HG03354 (cell line): ENCODE results near the gene CCDC200.
"Not testable (repeated sequence)": the region's sequence is repeated elsewhere in the genome, so short reads cannot be mapped to it uniquely, and the experiment has no call there.

ENCODE experiments used
- ATAC-seq: cut with Tn5 transposase; IDR thresholded peaks from one replicate; pipeline ENCODE4 v1.9.1; 2021; ENCODE audit warnings: mild to moderate bottlenecking; ENCODE audit not compliant: unreplicated experiment, poor library complexity, severe bottlenecking

The CCDC200 gene

DNA sequence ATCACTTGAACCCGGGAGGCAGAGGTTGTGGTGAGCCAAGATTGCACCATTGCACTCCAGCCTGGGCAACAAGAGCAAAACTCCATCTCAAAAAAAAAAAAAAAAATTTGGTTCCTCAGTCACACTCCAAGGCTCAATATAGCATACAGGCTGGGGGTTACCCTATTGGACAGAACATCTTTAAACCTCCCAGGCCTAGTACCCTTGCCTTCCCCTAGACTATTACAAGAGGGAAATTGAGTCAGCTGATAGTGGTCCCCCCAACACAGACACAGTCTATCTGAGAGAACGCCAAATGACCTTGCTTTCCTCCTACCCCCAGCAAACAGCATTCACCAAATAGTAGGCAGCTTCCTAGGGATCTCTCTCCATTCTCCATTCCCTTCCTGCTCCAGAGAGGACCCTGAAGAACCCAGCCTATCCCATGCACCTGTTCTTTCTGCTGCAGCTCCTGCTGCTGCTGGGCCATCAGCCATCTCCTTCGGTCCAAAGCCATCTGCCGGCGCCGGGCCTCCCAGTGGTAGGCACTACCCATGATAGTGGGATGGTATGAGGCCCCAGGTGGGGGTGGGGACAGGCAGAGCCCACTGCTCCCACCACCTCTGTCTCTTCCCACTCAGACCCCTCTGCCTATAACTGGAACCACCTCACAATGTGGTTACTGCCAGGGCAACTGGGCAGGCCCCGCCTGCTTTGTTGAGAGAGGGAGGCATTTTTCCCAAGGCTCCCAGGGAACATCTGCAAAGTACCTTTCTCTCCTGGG is at the start of gene CCDC200:
Gene CCDC200, minus strand, starts transcription at position 604 of the 763 bp plus-strand sequence. Its CDS starts 69 bp downstream, at position 535.
- ATAC-seq, result not testable (repeated sequence)

DNA sequence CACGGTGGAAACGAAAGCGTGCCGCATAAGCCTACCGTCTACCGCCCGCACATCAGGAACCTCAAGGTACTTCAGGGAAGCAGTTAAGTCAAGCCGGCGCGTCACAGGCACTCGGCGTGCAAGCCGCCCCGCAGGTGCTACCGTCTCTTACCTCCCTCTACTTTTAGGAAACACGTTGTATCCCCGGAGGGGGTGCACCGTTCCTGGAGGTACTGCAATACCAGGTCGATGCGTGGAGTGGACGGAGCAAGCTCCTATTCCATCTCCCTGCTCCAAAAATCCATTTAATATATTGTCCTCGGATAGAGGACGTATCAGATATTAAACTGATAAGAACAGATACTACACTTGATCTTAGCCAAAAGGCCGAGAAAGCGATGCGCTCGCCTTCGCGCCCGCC is 44.5 kb upstream of the CCDC200 start:
- ATAC-seq, result not testable (repeated sequence)

DNA sequence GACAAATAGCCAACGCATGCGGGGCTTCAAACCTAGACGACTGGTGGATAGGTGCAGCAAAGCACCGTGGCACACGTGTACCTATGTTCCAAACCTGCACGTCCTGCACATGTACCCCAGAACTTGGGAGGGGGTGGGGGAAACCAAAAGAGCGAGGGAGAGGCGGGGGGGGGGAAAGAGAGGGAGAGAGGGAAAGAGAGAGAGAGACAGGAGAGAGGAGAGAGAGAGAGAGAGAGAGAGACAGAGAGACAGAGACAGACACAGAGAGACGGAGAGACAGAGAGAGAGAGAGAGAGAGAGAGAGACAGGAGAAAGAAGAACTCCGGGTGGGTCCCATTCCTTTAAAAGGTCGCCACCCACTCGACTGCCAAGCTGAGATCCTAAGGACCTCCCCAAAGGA is 44.1 kb upstream of the CCDC200 start:
- ATAC-seq, result not testable (repeated sequence)

DNA sequence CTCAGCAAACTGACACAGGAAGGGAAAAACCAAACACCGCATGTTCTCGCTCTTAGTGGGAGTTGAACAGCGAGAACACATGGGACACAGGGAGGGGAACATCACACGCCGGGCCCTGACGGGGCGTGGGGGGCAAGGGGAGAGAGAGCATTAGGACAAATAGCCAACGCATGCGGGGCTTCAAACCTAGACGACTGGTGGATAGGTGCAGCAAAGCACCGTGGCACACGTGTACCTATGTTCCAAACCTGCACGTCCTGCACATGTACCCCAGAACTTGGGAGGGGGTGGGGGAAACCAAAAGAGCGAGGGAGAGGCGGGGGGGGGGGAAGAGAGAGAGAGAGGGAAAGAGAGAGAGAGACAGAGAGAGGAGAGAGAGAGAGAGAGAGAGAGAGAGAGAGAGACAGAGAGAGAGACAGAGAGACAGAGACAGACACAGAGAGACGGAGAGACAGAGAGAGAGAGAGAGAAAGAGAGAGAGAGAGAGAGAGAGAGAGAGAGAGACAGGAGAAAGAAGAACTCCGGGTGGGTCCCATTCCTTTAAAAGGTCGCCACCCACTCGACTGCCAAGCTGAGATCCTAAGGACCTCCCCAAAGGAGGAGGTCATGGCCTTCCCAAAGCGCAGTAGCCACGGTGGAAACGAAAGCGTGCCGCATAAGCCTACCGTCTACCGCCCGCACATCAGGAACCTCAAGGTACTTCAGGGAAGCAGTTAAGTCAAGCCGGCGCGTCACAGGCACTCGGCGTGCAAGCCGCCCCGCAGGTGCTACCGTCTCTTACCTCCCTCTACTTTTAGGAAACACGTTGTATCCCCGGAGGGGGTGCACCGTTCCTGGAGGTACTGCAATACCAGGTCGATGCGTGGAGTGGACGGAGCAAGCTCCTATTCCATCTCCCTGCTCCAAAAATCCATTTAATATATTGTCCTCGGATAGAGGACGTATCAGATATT is 42.4 kb upstream of the CCDC200 start:
- not testable (repeated sequence) for ATAC-seq

DNA sequence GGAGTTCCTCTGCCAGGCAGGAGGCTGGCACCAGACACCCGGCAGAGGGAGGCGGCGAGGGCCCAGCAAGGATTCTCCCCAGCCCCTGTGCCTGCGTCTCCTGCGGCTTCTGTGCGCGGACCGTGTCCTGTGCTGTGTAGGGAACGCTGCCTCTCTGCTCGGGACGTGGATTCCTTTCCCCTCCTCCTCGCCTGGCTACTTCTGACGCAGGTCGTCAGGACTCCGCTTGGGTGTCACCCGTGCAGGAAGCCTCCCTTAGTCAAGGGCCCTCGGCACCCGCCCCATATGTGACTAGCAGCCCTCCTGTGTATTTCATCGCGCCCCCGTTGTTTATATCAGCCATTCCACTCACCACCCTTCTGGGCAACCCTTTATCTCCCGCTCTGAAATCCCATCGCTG is 18.0 kb upstream of the CCDC200 start:
- not testable (repeated sequence) for ATAC-seq

DNA sequence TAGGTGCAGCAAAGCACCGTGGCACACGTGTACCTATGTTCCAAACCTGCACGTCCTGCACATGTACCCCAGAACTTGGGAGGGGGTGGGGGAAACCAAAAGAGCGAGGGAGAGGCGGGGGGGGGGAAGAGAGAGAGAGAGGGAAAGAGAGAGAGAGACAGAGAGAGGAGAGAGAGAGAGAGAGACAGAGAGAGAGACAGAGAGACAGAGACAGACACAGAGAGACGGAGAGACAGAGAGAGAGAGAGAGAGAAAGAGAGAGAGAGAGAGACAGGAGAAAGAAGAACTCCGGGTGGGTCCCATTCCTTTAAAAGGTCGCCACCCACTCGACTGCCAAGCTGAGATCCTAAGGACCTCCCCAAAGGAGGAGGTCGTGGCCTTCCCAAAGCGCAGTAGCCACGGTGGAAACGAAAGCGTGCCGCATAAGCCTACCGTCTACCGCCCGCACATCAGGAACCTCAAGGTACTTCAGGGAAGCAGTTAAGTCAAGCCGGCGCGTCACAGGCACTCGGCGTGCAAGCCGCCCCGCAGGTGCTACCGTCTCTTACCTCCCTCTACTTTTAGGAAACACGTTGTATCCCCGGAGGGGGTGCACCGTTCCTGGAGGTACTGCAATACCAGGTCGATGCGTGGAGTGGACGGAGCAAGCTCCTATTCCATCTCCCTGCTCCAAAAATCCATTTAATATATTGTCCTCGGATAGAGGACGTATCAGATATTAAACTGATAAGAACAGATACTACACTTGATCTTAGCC is 12.4 kb upstream of the CCDC200 start:
- not testable (repeated sequence) for ATAC-seq

DNA sequence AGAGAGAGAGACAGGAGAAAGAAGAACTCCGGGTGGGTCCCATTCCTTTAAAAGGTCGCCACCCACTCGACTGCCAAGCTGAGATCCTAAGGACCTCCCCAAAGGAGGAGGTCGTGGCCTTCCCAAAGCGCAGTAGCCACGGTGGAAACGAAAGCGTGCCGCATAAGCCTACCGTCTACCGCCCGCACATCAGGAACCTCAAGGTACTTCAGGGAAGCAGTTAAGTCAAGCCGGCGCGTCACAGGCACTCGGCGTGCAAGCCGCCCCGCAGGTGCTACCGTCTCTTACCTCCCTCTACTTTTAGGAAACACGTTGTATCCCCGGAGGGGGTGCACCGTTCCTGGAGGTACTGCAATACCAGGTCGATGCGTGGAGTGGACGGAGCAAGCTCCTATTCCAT is 11.2 kb upstream of the CCDC200 start:
- ATAC-seq, result not testable (repeated sequence)

DNA sequence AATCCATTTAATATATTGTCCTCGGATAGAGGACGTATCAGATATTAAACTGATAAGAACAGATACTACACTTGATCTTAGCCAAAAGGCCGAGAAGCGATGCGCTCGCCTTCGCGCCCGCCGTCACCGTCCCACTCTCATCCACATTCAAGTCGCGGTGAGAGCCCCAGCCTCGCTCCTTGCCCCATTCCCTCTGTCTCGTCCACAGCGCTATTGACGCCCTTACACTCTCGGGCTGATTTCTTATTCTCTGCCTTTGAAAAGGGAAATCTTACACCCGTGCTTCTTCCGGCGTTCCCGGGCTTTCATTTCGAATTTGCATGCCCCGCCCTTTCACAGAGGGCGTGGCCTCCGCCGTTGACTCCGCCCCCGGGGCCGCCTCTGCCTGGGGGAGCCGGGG is 5.5 kb upstream of the CCDC200 start, which contains the start of gene RNU2-1:
Gene RNU2-1, minus strand, starts transcription at position 101 of the 400 bp plus-strand sequence.
- ATAC-seq, result not testable (repeated sequence)

DNA sequence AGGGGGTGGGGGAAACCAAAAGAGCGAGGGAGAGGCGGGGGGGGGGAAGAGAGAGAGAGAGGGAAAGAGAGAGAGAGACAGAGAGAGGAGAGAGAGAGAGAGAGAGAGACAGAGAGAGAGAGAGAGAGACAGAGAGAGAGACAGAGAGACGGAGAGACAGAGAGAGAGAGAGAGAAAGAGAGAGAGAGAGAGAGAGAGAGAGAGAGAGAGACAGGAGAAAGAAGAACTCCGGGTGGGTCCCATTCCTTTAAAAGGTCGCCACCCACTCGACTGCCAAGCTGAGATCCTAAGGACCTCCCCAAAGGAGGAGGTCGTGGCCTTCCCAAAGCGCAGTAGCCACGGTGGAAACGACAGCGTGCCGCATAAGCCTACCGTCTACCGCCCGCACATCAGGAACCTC is 4.8 kb upstream of the CCDC200 start:
- ATAC-seq, result not testable (repeated sequence)

DNA sequence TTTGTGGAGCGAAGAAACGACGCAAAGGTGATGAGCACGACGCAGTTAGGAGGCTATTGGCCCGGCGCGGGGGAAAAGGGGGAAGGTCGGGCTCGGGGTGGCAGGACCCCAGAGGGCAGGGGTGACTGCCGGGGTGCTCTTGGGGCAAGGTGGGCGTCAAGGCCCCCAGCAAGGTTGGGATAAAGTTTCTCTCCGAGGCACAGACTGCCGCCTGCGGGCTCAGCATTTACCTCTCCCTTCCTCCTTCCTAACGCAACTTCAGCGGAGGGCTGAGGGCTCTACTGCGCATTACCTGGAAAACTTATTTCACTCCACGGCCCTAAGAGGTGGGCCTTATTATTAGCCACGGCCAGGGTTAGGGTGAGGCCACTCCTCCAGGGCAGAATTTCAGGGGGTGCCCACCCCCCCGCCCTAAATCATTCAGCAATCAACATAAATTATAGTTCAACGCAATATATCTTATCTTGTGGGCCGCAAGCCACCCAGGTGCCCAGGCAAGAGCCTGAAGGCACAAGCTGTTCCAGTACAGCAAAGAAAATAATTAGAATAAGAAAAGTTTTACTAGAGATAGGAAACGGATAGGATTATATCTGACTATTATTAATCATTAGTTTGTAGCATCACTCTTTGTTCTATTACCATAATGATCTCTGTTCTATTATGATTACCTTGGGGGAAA is 3.7 kb upstream of the CCDC200 start:
- not testable (repeated sequence) for ATAC-seq

DNA sequence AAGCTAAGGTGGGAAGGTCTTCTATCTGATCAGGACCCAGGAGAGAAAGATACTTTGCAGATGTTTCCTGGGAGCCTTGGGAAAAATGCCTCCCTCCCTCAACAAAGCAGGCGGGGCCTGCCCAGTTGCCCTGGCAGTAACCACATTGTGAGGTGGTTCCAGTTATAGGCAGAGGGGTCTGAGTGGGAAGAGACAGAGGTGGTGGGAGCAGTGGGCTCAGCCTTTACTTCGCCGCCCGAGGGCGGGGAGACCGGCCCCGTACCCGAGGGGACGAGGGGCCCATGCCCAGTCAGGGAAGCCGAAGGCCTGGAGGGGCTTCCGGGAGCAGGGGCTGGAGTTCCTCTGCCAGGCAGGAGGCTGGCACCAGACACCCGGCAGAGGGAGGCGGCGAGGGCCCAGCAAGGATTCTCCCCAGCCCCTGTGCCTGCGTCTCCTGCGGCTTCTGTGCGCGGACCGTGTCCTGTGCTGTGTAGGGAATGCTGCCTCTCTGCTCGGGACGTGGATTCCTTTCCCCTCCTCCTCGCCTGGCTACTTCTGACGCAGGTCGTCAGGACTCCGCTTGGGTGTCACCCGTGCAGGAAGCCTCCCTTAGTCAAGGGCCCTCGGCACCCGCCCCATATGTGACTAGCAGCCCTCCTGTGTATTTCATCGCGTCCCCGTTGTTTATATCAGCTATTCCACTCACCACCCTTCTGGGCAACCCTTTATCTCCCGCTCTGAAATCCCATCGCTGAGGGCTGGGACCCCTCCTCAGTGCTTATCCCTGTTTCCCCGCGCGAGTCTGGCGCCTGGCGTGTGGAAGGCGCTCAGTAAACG is 3.0 kb upstream of the CCDC200 start:
- not testable (repeated sequence) for ATAC-seq

DNA sequence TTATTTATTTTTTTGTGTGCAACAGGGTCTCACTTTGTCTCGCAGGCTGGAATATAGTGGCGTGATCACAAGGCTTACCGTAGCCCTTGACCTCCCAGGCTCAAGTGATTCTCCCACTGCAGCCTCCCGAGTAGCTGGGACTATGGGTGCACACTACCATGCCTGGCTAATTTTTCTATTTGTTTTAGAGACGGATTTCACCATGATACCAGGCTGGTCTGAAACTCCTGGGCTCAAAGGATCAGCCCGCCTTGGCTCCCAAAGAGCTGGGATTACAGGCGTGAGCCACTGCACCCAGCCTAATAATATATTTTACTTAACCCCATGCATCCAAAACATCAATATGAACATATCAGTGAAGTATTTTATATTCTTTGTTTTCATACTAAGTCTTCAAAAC is 2.0 kb downstream of the CCDC200 start:
- ATAC-seq, result no peak

DNA sequence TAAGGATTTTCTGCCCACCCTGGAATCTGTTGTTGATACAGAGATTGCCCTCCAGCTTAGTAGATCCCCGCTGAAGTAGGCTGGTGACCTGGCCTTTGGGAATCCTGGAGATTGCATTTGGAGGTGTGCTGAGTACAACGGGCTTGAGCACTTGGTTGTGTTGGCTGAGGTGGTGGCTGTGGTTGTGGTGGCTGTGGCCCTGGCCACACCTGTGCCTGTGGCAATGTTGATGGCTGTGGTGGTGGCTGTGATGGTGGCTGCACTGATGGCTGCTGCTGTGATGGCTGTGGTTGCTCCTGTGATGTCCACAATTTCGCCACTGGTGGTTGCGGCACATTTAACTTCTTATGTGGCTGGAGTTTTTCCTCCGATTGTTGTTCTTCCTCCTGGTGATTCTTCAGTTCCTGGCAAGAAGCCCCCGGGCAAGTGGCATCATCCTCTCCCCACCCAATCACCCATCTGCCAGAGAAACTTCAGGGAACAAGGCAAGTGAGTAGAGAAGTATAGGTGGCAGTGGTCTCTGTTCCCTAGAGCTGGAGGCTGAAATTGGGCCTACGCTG is 4.2 kb downstream of the CCDC200 start:
- ATAC-seq, result no peak

DNA sequence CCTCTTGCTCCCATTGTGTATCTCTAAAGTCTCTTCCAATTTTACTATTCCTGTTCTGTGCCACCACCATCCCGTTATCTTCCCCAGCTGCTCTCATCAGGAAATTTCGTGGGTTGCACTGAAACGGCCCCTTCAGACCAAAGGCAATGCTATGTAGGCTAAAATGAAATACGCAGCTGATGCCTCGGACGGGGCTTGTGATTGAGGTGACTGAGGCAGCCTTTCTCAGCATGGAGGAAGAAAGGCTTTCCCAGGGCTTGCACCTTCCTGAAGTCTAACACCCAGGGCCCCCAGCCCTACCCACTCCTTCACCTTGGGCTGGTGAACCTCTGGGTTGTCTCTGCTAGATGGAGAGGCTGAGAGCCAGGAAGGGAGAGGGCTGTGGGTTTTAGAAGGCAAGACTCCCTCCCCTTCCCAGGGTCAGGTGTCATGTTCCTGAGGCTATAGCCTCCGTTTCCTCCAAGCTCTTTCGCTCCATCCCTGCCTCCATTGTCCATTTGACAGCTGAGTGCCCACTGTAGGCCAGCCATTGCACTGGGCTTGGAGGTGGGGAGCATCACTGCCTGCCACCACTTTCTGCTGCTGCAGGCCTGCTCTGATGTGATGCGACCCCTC is 7.8 kb downstream of the CCDC200 start:
- ATAC-seq, result no peak

DNA sequence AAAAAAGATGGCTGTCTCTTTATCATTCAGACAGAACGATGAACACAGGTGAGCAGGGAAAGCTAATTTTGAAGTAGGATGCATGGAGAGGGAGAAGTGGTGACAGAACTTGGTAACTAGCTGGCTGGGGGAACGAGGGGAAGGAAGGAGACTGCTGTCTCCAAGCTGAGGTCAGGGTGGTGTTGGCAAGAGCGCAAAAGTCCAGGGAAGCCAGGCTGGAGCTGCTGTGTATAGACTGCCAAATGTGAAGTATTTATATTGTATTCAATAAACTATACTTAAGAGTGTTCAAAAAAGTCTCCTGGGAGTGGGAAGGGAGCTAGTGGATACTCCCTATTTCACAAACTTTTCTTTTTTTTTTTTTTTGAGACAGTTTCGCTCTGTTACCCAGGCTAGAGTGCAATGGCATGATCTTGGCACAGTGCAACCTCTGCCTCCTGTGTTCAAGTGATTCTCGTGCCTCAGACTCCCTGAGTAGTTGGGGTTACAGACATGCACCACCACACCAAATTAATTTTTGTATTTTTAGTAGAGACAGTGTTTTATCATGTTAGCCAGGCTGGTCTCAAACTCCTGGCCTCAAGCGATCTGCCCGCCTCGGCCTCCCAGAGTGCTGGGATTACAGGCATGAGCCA is 8.6 kb downstream of the CCDC200 start:
- no peak for ATAC-seq

DNA sequence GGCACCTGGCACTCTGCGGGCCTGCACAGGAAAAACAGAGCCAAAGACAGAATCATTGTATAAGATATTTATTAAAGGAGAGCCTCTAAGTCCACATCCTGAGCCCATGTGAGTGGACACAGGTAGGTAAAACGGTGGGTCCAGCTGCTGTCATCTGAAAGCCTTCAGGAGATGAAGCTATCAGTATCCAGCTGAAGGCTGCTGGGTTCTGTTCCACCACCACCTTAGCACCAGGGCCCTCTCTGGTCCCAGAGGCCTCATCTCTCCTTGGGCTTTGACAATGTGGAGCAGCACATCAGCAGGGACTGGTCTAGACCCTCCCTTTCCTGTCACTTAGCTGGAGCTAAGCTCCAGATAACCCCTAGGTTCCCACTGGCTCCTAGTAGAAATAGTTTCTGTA is 9.4 kb downstream of the CCDC200 start:
- no peak for ATAC-seq

DNA sequence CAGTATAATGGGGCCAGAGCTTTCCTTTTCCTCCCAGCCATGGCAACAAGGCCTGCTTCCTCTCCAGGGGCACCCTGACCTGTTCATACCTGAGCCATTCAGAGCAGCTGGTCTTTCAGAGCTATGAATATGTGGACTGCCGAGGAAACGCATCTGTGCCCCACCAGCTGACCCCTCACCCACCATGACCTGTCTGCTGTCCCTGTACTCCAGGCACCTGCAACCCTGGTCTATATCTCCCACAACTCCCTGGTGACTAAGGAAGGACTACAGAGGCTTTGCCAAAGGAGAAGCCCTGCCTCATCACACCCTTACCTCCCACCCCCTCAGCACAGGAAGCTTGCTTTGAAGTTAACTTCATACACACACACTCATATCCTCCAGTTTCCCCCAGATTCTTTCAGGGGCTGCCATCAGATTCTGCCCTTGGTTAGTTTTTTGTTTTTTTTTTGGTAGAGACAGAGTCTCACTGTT is 10.8 kb downstream of the CCDC200 start:
- ATAC-seq, result no peak
